ENCODE measurements around the gene ZNF580.

Gene ZNF580

GRCh38 chr19:55669418-55670279 lies 28.8 kb downstream of the ZNF580 start:
- no peak overlapping the region for H3K4me3 ChIP-seq (ENCODE audit: low read depth, low read length)
- TF ChIP-seq CTCF (IDR thresholded peaks at IDR 0.05; ENCODE audit: borderline replicate concordance, insufficient read depth, low read depth, low read length): no peak

GRCh38 chr19:55670280-55671053 lies 29.7 kb downstream of the ZNF580 start:
- TF ChIP-seq CTCF (IDR thresholded peaks at IDR 0.05; ENCODE audit: borderline replicate concordance, insufficient read depth, low read depth, low read length): no peak
- H3K4me3 ChIP-seq (ENCODE audit: low read depth, low read length): no peak overlapping the region

- H3K4me3 ChIP-seq (ENCODE audit: low read depth, low read length): no peak overlapping the region
Observed at GRCh38 chr19:55671054-55671378, 30.2 kb downstream of the ZNF580 start.

GRCh38 chr19:55672418-55672817 lies 31.6 kb downstream of the ZNF580 start:
- TF ChIP-seq CTCF (IDR thresholded peaks at IDR 0.05; ENCODE audit: borderline replicate concordance, insufficient read depth, low read depth, low read length): no peak
- no peak overlapping the region for H3K4me3 ChIP-seq (ENCODE audit: low read depth, low read length)

More at GRCh38 chr19:55671054-55671378, 30.2 kb downstream of the ZNF580 start:
- no peak for TF ChIP-seq CTCF (IDR thresholded peaks at IDR 0.05; ENCODE audit: borderline replicate concordance, insufficient read depth, low read depth, low read length)

- H3K4me3 ChIP-seq (ENCODE audit: low read depth, low read length): no peak overlapping the region
- TF ChIP-seq CTCF (IDR thresholded peaks at IDR 0.05; ENCODE audit: borderline replicate concordance, insufficient read depth, low read depth, low read length): no peak
Observed at GRCh38 chr19:55673465-55673864, 32.7 kb downstream of the ZNF580 start.

GRCh38 chr19:55673889-55674288 lies 33.1 kb downstream of the ZNF580 start:
- H3K4me3 ChIP-seq (ENCODE audit: low read depth, low read length): no peak overlapping the region

More at GRCh38 chr19:55673889-55674288, 33.1 kb downstream of the ZNF580 start:
- TF ChIP-seq CTCF (IDR thresholded peaks at IDR 0.05; ENCODE audit: borderline replicate concordance, insufficient read depth, low read depth, low read length): no peak
